Measurements from ENCODE around the gene CFAP53. TPM values are rescaled to one million over a fixed set of nuclear protein-coding genes. Genes with fewer than 3 reads are reported as not detected.

CFAP53 gene
- total and polyA plus RNA-seq, 2 of the 4 experiments (the other 2 are of a cell fraction): under 0.01 to 0.12 TPM

DNA sequence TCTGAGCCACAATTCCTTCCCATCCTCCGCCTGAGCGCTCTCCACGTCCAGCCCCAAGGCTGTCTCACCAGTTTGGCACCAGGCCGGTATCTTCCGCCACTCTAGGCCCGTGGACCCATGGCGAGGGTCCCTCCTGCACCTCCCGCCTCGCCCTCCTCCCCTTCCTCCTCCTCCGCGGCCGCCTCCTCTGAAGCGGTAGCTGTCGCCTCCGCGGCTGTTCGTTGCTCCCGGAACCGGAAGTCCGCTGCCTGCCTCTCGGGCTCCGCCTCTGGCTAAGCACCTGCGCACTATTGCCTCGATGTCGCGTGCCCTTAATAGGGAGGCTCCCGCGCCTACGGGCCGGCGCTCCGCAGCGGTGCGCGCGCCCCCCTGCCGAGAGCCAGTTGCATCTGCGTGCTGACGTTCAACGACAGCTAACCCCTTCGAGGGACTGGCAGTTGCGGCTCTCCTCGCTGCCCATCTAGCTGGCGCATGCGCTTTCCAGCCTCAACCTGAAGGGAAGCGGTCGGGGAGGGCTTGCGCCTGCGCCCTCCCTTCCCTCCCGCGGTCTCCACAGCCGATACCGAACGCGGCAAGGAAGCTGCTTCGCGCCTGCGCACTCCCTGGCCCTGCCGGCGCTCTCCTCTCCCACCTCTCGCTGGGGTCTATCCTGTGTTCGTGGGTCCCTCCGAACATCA lies 15.1 kb upstream of the CFAP53 start, which contains the start of gene MBD1:
MBD1 (minus strand) TSS at position 229 of the 677 bp plus-strand sequence. CDS start 1,531 bp downstream, outside the sequence.
- peak; percentile 94 for ATAC-seq (ENCODE audit: low read depth)
- BruUV-seq (replicated peaks): no TSS peak
- Histone ChIP-seq H2BK5ac (ENCODE audit: low read depth, low read length, poor library complexity, severe bottlenecking) (peak within 1 kb of the TSS; percentile 90), H3K9ac (ENCODE audit: low read depth, low read length) (peak within 1 kb of the TSS; percentile 98), H4K8ac (ENCODE audit: low read depth in 2 of 2, low read length in 2 of 2) (peak within 1 kb of the TSS; percentile 85 to 97), H3K27me3 (ENCODE audit: control insufficient read depth, insufficient read depth, low read length) (no peaks in the 10 kb centered on the region), H2BK120ac (ENCODE audit: low read depth, low read length) (no peak within 1 kb of the TSS), H3K23ac (ENCODE audit: low read depth, low read length) (peak within 1 kb of the TSS; percentile 95), H3K9me3 (ENCODE audit: control insufficient read depth, insufficient read depth, low read length) (no peaks in the 10 kb centered on the region), H3K18ac (ENCODE audit: low read depth, low read length) (peak within 1 kb of the TSS; percentile 83), H4K91ac (ENCODE audit: insufficient read depth, low read depth, low read length) (peak within 1 kb of the TSS; percentile 91), H3K4me1 (ENCODE audit: control insufficient read depth, insufficient read depth, low read length) (peaks cover 9% of the 10 kb centered on the region), H3K4ac (ENCODE audit: low read depth, low read length) (peak within 1 kb of the TSS; percentile 96), H2AFZ (replicated peaks; ENCODE audit: low read length, poor library complexity) (peak within 1 kb of the TSS; percentile 99), H2BK20ac (ENCODE audit: low read depth, low read length) (no peak within 1 kb of the TSS), H3K27ac (ENCODE audit: insufficient read depth, low read length) (peak within 1 kb of the TSS; percentile 94), H3K9me1 (ENCODE audit: insufficient read depth, low read length) (peaks cover 9% of the 10 kb centered on the region; the same call in 1 of the 2 replicates), H3K4me2 (ENCODE audit: low read depth, low read length) (peak within 1 kb of the TSS; percentile 93), H3K4me3 (ENCODE audit: insufficient read depth, low read depth, low read length) (peak within 1 kb of the TSS; percentile 80), H3K79me1 (ENCODE audit: low read depth in 1 of 2, low read length in 2 of 2) (peaks cover 21 to 51% of the 10 kb centered on the region in 2 experiments), H4K5ac (ENCODE audit: low read depth, low read length) (peak within 1 kb of the TSS; percentile 88), H3K14ac (replicated peaks; ENCODE audit: low read depth, low read length) (peak within 1 kb of the TSS; percentile 97), H2AK5ac (ENCODE audit: low read depth, low read length) (peak within 1 kb of the TSS; percentile 91), H2AK9ac (replicated peaks; ENCODE audit: low read depth, low read length, poor library complexity) (peak within 1 kb of the TSS; percentile 97), H3K36me3 (ENCODE audit: control insufficient read depth, insufficient read depth, low read length) (peaks cover 45% of the 10 kb centered on the region), H4K20me1 (ENCODE audit: insufficient read depth, low read length) (peaks cover 9% of the 10 kb centered on the region; the same call in 1 of the 2 replicates), H2BK15ac (ENCODE audit: low read depth, low read length) (no peak within 1 kb of the TSS), H3K56ac (ENCODE audit: extremely low read depth, insufficient read depth, low read length) (peak within 1 kb of the TSS; percentile 74)
- 0% methylated on average over 14 of the region's 63 CpGs; no CpG with 5 or more reads in 1 of the 2 experiments for WGBS, 2 experiments (ENCODE audit: extremely low coverage in 2 of 2, insufficient read length in 1 of 2)
- dilution Hi-C loops (cut with HindIII; ENCODE audit: low sequenced_read_pairs, unreplicated experiment) (no loop called here), in situ Hi-C loops (cut with MboI; ENCODE audit: low sequenced_read_pairs) (loop anchor here (25.0 kb wide), 2 partner anchors 756 to 1644 kb away; partner anchors contain the start of gene SMAD4), intact Hi-C loops (cut with micrococcal nuclease) (loop anchor here (1.0 to 10.0 kb wide), 2 partner anchors 15 to 787 kb away; partner anchors contain the start of genes CFAP53 and RPL17)
- 0 out of 2 replicates have a peak, but pooled peaks have one; percentile 20 for TF ChIP-seq CTCF (conservative IDR thresholded peaks at IDR 0.05; ENCODE audit: low read depth, low read length)
- TF ChIP-seq ELK1 (IDR thresholded peaks at IDR 0.05; ENCODE audit: borderline replicate concordance, low read depth, low read length): no peak
- TF ChIP-seq MAFK (IDR thresholded peaks at IDR 0.05; ENCODE audit: low read depth, low read length): no peak
- no peak for TF ChIP-seq SMC3 (IDR thresholded peaks at IDR 0.05; ENCODE audit: low read depth, low read length)
- no peak for TF ChIP-seq CHD1 (IDR thresholded peaks at IDR 0.05; ENCODE audit: low read depth, low read length)
- peak; percentile 53 for TF ChIP-seq CEBPB (IDR thresholded peaks at IDR 0.05; ENCODE audit: low read depth, low read length)
- TF ChIP-seq MXI1 (IDR thresholded peaks at IDR 0.05; ENCODE audit: borderline replicate concordance, low read depth, low read length): peak; percentile 60; the same call in 1 of the 2 replicates
- TF ChIP-seq RCOR1 (IDR thresholded peaks at IDR 0.05; ENCODE audit: insufficient replicate concordance, low read length): peak; percentile 86
- TF ChIP-seq RAD21 (IDR thresholded peaks at IDR 0.05; ENCODE audit: low read length): no peak
- TF ChIP-seq, protein P1, sequence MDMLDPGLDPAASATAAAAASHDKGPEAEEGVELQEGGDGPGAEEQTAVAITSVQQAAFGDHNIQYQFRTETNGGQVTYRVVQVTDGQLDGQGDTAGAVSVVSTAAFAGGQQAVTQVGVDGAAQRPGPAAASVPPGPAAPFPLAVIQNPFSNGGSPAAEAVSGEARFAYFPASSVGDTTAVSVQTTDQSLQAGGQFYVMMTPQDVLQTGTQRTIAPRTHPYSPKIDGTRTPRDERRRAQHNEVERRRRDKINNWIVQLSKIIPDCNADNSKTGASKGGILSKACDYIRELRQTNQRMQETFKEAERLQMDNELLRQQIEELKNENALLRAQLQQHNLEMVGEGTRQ (IDR thresholded peaks at IDR 0.05; ENCODE audit: low read depth, low read length): peak; percentile 33; the same call in 1 of the 2 replicates
- peak; percentile 87 for TF ChIP-seq POLR2A (IDR thresholded peaks at IDR 0.05; ENCODE audit: low read depth, low read length)
- peak; percentile 58; the same call in 1 of the 2 replicates for TF ChIP-seq MAZ (IDR thresholded peaks at IDR 0.05; ENCODE audit: borderline replicate concordance, low read depth, low read length)
- peak; percentile 97 for TF ChIP-seq BHLHE40 (IDR thresholded peaks at IDR 0.05; ENCODE audit: low read depth, low read length)
- TF ChIP-seq RFX5 (IDR thresholded peaks at IDR 0.05; ENCODE audit: low read depth, low read length): no peak
- ChIA-PET POLR2A (ENCODE audit: unreplicated experiment) (interaction anchor here (0.6 kb wide), 1 partner anchor 365 kb away, joined by 3 read pairs; no protein-coding TSS in a partner anchor), CTCF (no interaction called here)
- peak; percentile 99 for DNase-seq
